HepG2 (cell line): ENCODE data around the gene WDR3. TPM values are rescaled to one million over a fixed set of nuclear protein-coding genes. Genes with fewer than 3 reads are reported as not detected.

Experiments used
- ATAC-seq: fragments of 200-7000 bp; cut with Tn5 transposase; 3 replicates; pipeline ENCODE4 v1.9.1; 2020; ENCODE audit warnings: mild to moderate bottlenecking, moderate library complexity
- BruUV-seq: library from RNA; stranded (reverse); fragments of 400-500 nt; replicated peaks from 2 replicates; lab custom pipeline; 2021; lab: Mats Ljungman, UMichigan
- CTCF ChIA-PET: fragments of 300-600 bp; formaldehyde crosslinking; extraction: SDS; loops from one replicate; lab custom pipeline; 2021; ENCODE audit warnings: low total read pairs, inconsistent platforms, low intra/inter-chr PET ratio; lab: Yijun Ruan, JAX
- POLR2A ChIA-PET: fragments of 350-600 bp; sonication (Branson Sonifier 250); formaldehyde crosslinking; loops from one replicate; lab custom pipeline; 2020; ENCODE audit warnings: antibody characterized with exemption, inconsistent platforms; lab: Yijun Ruan, JAX
- DNase-seq: peaks from one replicate; pipeline ENCODE4 v3.0.0-alpha.2; 2015; ENCODE audit warnings: low spot score
- FAIRE-seq: peaks from 3 replicates; lab custom pipeline; 2011; peaks lifted over from hg19 to GRCh38; lab: Jason Lieb, UNC
- H2AFZ ChIP-seq: one replicate; pipeline ENCODE4 v1.6.1; 2011; ENCODE audit warnings: low read length, inconsistent platforms
- H3K27ac ChIP-seq: fragments of 300-600 bp; 3 replicates; pipeline ENCODE4 v1.8.0; 2011; ENCODE audit warnings: mixed run types, mild to moderate bottlenecking, mixed read lengths, low read length, inconsistent platforms; ENCODE audit not compliant: insufficient read depth; ENCODE audit errors: extremely low read length
- H3K27me3 ChIP-seq, 2 experiments: fragments of 200-600 bp in 1 of 2; 2 replicates in 1 of 2; 3 replicates in 1 of 2; pipeline versions ENCODE4 v1.6.0 to v1.8.0; 2011; ENCODE audit warnings: low read length in 2 of 2, mild to moderate bottlenecking in 2 of 2, moderate library complexity in 2 of 2, inconsistent platforms in 1 of 2; ENCODE audit not compliant: insufficient read depth in 2 of 2, control insufficient read depth in 1 of 2
- H3K36me3 ChIP-seq, 2 experiments: fragments of 200-600 bp in 1 of 2; replicated peaks in 1 of 2; 2 replicates in 1 of 2; 3 replicates in 1 of 2; pipeline versions ENCODE4 v1.5.1 to v1.8.0; 2011; ENCODE audit warnings: low read length in 2 of 2, inconsistent platforms in 1 of 2; ENCODE audit not compliant: insufficient read depth in 2 of 2, control insufficient read depth in 1 of 2
- H3K4me1 ChIP-seq: 2 replicates; pipeline ENCODE4 v1.5.1; 2012; ENCODE audit warnings: low read length, inconsistent platforms; ENCODE audit not compliant: insufficient read depth
- H3K4me2 ChIP-seq: 2 replicates; pipeline ENCODE4 v1.6.0; 2011; ENCODE audit warnings: low read depth, low read length, inconsistent platforms
- H3K4me3 ChIP-seq, 3 experiments: fragments of 200-600 bp in 1 of 3; sonication (generic), shearing (Covaris generic) in 1 of 3; replicated peaks in 1 of 3; 2 replicates each; pipeline ENCODE4 v1.5.1; 2011 to 2016; ENCODE audit warnings: low read length in 3 of 3, inconsistent platforms in 2 of 3, low read depth in 2 of 3, mild to moderate bottlenecking in 2 of 3, control low read depth in 1 of 3, mixed read lengths in 1 of 3; ENCODE audit not compliant: insufficient read depth in 1 of 3
- H3K79me2 ChIP-seq: one replicate; pipeline ENCODE4 v1.6.1; 2011; ENCODE audit warnings: low read length, inconsistent platforms; ENCODE audit not compliant: insufficient read depth
- H3K9ac ChIP-seq: 2 replicates; pipeline ENCODE4 v1.6.0; 2011; ENCODE audit warnings: mild to moderate bottlenecking, low read depth, low read length, inconsistent platforms; ENCODE audit not compliant: insufficient read depth
- H3K9me3 ChIP-seq: 2 replicates; pipeline ENCODE4 v1.5.1; 2012; ENCODE audit warnings: mild to moderate bottlenecking, low read length
- H4K20me1 ChIP-seq: 2 replicates; pipeline ENCODE4 v1.6.0; 2011; ENCODE audit warnings: inconsistent platforms, mild to moderate bottlenecking, low read length, moderate library complexity; ENCODE audit not compliant: insufficient read depth
- BCL3 ChIP-seq: sonication (generic); formaldehyde crosslinking; IDR thresholded peaks from 2 replicates; pipeline ENCODE4 v1.5.1; 2020; ENCODE audit warnings: mild to moderate bottlenecking, missing genetic modification reagents, moderate library complexity
- CREBL2 ChIP-seq: sonication (generic); formaldehyde crosslinking; IDR thresholded peaks from 2 replicates; pipeline ENCODE4 v1.8.1; 2023; ENCODE audit warnings: missing genetic modification reagents, mild to moderate bottlenecking, borderline replicate concordance
- MAF1 ChIP-seq: sonication (generic); formaldehyde crosslinking; IDR thresholded peaks from 2 replicates; pipeline ENCODE4 v1.5.0; 2020; ENCODE audit warnings: missing genetic modification reagents, borderline replicate concordance
- ZNF281 ChIP-seq: sonication (generic); formaldehyde crosslinking; IDR thresholded peaks from 2 replicates; pipeline ENCODE4 v1.4.0; 2020; ENCODE audit warnings: missing genetic modification reagents, borderline replicate concordance
- WGBS: methylation state at CpG from one replicate; pipeline ENCODE4 v1.1.6; 2017; ENCODE audit warnings: low lambda C conversion rate; 5-methylcytosine and 5-hydroxymethylcytosine counted together
- in situ Hi-C: cut with HindIII; loops from 2 replicates; pipeline ENCODE4 v1.10.0; 2017; ENCODE audit warnings: low pct_unique_long_range_greater_than_20kb; ENCODE audit not compliant: extremely low pct_ligation_motif_present
- intact Hi-C: fragments of 100-400 bp; cut with micrococcal nuclease; formaldehyde crosslinking; loops from one replicate; pipeline ENCODE4 v1.10.0; 2022; ENCODE audit not compliant: unreplicated experiment
- polyA plus RNA-seq, 8 experiments: library from polyadenylated mRNA; depleted of rRNA in 3 of 8; stranded (reverse) in 7 of 8; unstranded in 1 of 8; fragments of >200 nt; fragmentation: Illumina TruSeq in 4 of 8; extraction: Trizol in 4 of 8; gene quantifications; 2 replicates each; pipeline versions ENCODE4 v1.2.1 to v1.2.3, GENCODE V29; 2011 to 2016; ENCODE audit warnings: low read depth in 4 of 8, missing spikeins in 1 of 8, mixed read lengths in 1 of 8; ENCODE audit not compliant: insufficient read depth in 1 of 8
- total RNA-seq, 5 experiments: library from RNA; depleted of rRNA; stranded (reverse); fragments of >200 nt; fragmentation: Illumina TruSeq; extraction: Trizol; gene quantifications; 2 replicates each; pipeline ENCODE4 v1.2.3, GENCODE V29; 2016; ENCODE audit warnings: low read depth in 1 of 5

Gene WDR3
- total and polyA plus RNA-seq, 2 of the 13 experiments (the other 11 are each of a cell fraction or from before 2014, with no cell fraction given) = 15.9 to 55.5 TPM

GRCh38 chr1:117959364-117959763 lies 29.8 kb downstream of the WDR3 start:
- H4K20me1 ChIP-seq = no peaks in the 10 kb centered on the region
- H2AFZ ChIP-seq = no peak overlapping the region
- no peaks in the 10 kb centered on the region for H3K27me3 ChIP-seq
- 95% methylated on average over 3 of the region's 3 CpGs for WGBS
- TF ChIP-seq CREBL2 (CRISPR knock-in tag) (no peak), BCL3 (CRISPR knock-in tag) (no peak), ZNF281 (CRISPR knock-in tag) (no peak), MAF1 (no peak)
- TF ChIP-seq, all 625 proteins: peak for 0
- intact Hi-C loops (no loop called here), in situ Hi-C loops (no loop called here)
- ChIA-PET POLR2A (no interaction called here), CTCF (no interaction called here)
- no peaks in the 10 kb centered on the region for H3K4me1 ChIP-seq
- FAIRE-seq (no peak), DNase-seq (no peak), ATAC-seq (no peak)
- H3K4me3 ChIP-seq = no peak overlapping the region
- H3K36me3 ChIP-seq = peaks cover 9 to 64% of the 10 kb centered on the region in 2 experiments
- BruUV-seq = no TSS peak
- no peak overlapping the region for H3K27ac ChIP-seq
- no peak overlapping the region for H3K9ac ChIP-seq
- H3K4me2 ChIP-seq = no peak overlapping the region
- H3K9me3 ChIP-seq = no peaks in the 10 kb centered on the region
- H3K79me2 ChIP-seq = no peaks in the 10 kb centered on the region
